DMS53 treated with DMSO at 0.1 percent for 48 hours (cell line): ENCODE data around the gene PVALEF.

Experiments used
- DNase-seq: peaks from one replicate; lab custom pipeline; 2025; ENCODE audit not compliant: unreplicated experiment; lab: John Stamatoyannopoulos, UW

Gene PVALEF

GRCh38 chr17:81128338-81128737 is 37.0 kb upstream of the PVALEF start:
- no peak for DNase-seq

GRCh38 chr17:81128774-81129173 is 36.5 kb upstream of the PVALEF start:
- DNase-seq: no peak

GRCh38 chr17:81129289-81129688 is 36.0 kb upstream of the PVALEF start:
- DNase-seq: no peak

GRCh38 chr17:81129711-81130367 is 35.5 kb upstream of the PVALEF start:
- DNase-seq: no peak

GRCh38 chr17:81130385-81131361 is 34.6 kb upstream of the PVALEF start:
- no peak for DNase-seq

GRCh38 chr17:81131486-81132196 is 33.7 kb upstream of the PVALEF start:
- DNase-seq: no peak

- DNase-seq: no peak
Observed at GRCh38 chr17:81132197-81132540, 33.1 kb upstream of the PVALEF start.

GRCh38 chr17:81132770-81133723 is 32.3 kb upstream of the PVALEF start:
- DNase-seq: no peak

GRCh38 chr17:81134064-81134781 is 31.1 kb upstream of the PVALEF start:
- no peak for DNase-seq

GRCh38 chr17:81135505-81136278 is 29.6 kb upstream of the PVALEF start:
- DNase-seq: no peak

- no peak for DNase-seq
Observed at GRCh38 chr17:81136366-81136765, 28.9 kb upstream of the PVALEF start.

GRCh38 chr17:81137248-81137647 is 28.1 kb upstream of the PVALEF start:
- no peak for DNase-seq

GRCh38 chr17:81138083-81138482 is 27.2 kb upstream of the PVALEF start:
- no peak for DNase-seq

- DNase-seq: no peak
Observed at GRCh38 chr17:81138500-81138899, 26.8 kb upstream of the PVALEF start.

- DNase-seq: no peak
Observed at GRCh38 chr17:81139428-81139827, 25.9 kb upstream of the PVALEF start.

GRCh38 chr17:81140018-81140417 is 25.3 kb upstream of the PVALEF start:
- no peak for DNase-seq

GRCh38 chr17:81140695-81141094 is 24.6 kb upstream of the PVALEF start:
- no peak for DNase-seq

GRCh38 chr17:81142301-81143199 is 22.8 kb upstream of the PVALEF start:
- DNase-seq: peak; percentile 56
